Right lobe of liver (tissue), 4 donors: ENCODE data around the gene BRSK2.

ENCODE experiments used
- CTCF ChIP-seq, 4 donors: fragments of 200-600 bp in 3 of 4; fragments of 450-650 bp in 1 of 4; IDR thresholded peaks; one replicate each; pipeline versions ENCODE4 v1.5.1 to v1.8.0; 2016 to 2022; ENCODE audit warnings: antibody characterized with exemption in 4 of 4, mild to moderate bottlenecking in 2 of 4
- POLR2A ChIP-seq: fragments of 450-650 bp; IDR thresholded peaks from one replicate; pipeline ENCODE4 v1.6.1; 2017; ENCODE audit warnings: antibody characterized with exemption, mild to moderate bottlenecking
- donor health status: DM: no; HTN: no; CAD: no.
- donor health status: DM: no; HTN: no; CAD: no.
- donor health status: DM: no; HTN: yes; CAD: no.

- TF ChIP-seq CTCF (IDR thresholded peaks at IDR 0.05) (no peak), POLR2A (no peak)
These were observed 36.9 kb upstream of the BRSK2 start for GRCh38 chr11:1352696-1353382.
